Activated CD8-positive, alpha-beta memory T cell treated with anti-CD3 and anti-CD28 coated beads, Interleukin-2, amount 50 U/mL, for 4 hours (primary cell): ENCODE measurements around the gene SLC20A1.
"Not testable (repeated sequence)": the region's sequence is repeated elsewhere in the genome, so short reads cannot be mapped to it uniquely, and the experiment has no call there.

Experiments used
- DNase-seq: peaks from one replicate; pipeline ENCODE4 v3.0.0-alpha.2; 2020

Gene SLC20A1

GRCh38 chr2:112645310-112646101, at the start of gene SLC20A1:
SLC20A1 (plus strand) TSS chr2:112645939; CDS start chr2:112646829, 890 bp downstream.
- DNase-seq, result peak; percentile 99

GRCh38 chr2:112597537-112598322, 48.0 kb upstream of the SLC20A1 start:
- no peak for DNase-seq

GRCh38 chr2:112600634-112601033, 45.1 kb upstream of the SLC20A1 start:
- DNase-seq, result no peak

- DNase-seq, result no peak
Measured at GRCh38 chr2:112601754-112602153, 44.0 kb upstream of the SLC20A1 start.

GRCh38 chr2:112602917-112603316, 42.8 kb upstream of the SLC20A1 start:
- no peak for DNase-seq

GRCh38 chr2:112603731-112604130, 42.0 kb upstream of the SLC20A1 start:
- DNase-seq, result no peak

GRCh38 chr2:112604952-112605351, 40.8 kb upstream of the SLC20A1 start:
- no peak for DNase-seq

GRCh38 chr2:112605926-112606325, 39.8 kb upstream of the SLC20A1 start:
- DNase-seq, result no peak

- DNase-seq, result no peak
Measured at GRCh38 chr2:112606547-112606946, 39.2 kb upstream of the SLC20A1 start.

- no peak for DNase-seq
Measured at GRCh38 chr2:112607680-112608438, 37.9 kb upstream of the SLC20A1 start.

- DNase-seq, result not testable (repeated sequence)
Measured at GRCh38 chr2:112609320-112609719, 36.4 kb upstream of the SLC20A1 start.

GRCh38 chr2:112612283-112612682, 33.5 kb upstream of the SLC20A1 start:
- DNase-seq, result not testable (repeated sequence)

GRCh38 chr2:112614201-112614840, 31.4 kb upstream of the SLC20A1 start:
- DNase-seq, result no peak

- DNase-seq, result no peak
Measured at GRCh38 chr2:112615051-112615450, 30.7 kb upstream of the SLC20A1 start.

GRCh38 chr2:112615798-112616197, 29.9 kb upstream of the SLC20A1 start:
- DNase-seq, result not testable (repeated sequence)

GRCh38 chr2:112618383-112618782, 27.4 kb upstream of the SLC20A1 start:
- DNase-seq, result no peak

- DNase-seq, result no peak
Measured at GRCh38 chr2:112621790-112622527, 23.8 kb upstream of the SLC20A1 start.

GRCh38 chr2:112622528-112622849, 23.2 kb upstream of the SLC20A1 start:
- no peak for DNase-seq

GRCh38 chr2:112623913-112624777, 21.6 kb upstream of the SLC20A1 start:
- DNase-seq, result peak; percentile 79

GRCh38 chr2:112625474-112626114, 20.1 kb upstream of the SLC20A1 start:
- no peak for DNase-seq

- DNase-seq, result peak; percentile 64
Measured at GRCh38 chr2:112626604-112627059, 19.1 kb upstream of the SLC20A1 start.
